NT2/D1 (cell line): ENCODE results near the gene PLCL1.

Source experiments
- DNase-seq: peaks from one replicate; pipeline ENCODE4 v3.0.0-alpha.2; 2011; ENCODE audit warnings: low read depth, low spot score
- H3K27me3 ChIP-seq: 2 replicates; pipeline ENCODE4 v1.6.0; 2011; ENCODE audit warnings: mild to moderate bottlenecking; ENCODE audit not compliant: insufficient read length, insufficient read depth
- H3K36me3 ChIP-seq: 2 replicates; pipeline ENCODE4 v1.6.1; 2011; ENCODE audit warnings: mild to moderate bottlenecking, low read length, mixed read lengths; ENCODE audit not compliant: insufficient read depth, insufficient read length
- H3K4me1 ChIP-seq: 2 replicates; pipeline ENCODE4 v1.5.1; 2011; ENCODE audit not compliant: insufficient read depth, insufficient read length
- H3K4me3 ChIP-seq: 2 replicates; pipeline ENCODE4 v1.5.1; 2011; ENCODE audit warnings: low read depth; ENCODE audit not compliant: insufficient read length
- H3K9ac ChIP-seq: 2 replicates; pipeline ENCODE4 v1.6.0; 2011; ENCODE audit warnings: low read depth; ENCODE audit not compliant: insufficient read length
- H3K9me3 ChIP-seq: 2 replicates; pipeline ENCODE4 v1.5.1; 2011; ENCODE audit warnings: mild to moderate bottlenecking, low read length; ENCODE audit not compliant: insufficient read depth
- SUZ12 ChIP-seq: IDR thresholded peaks from 2 replicates; pipeline ENCODE4 v1.6.1; 2011; ENCODE audit not compliant: insufficient read length, insufficient read depth; ENCODE audit errors: extremely low read depth
- YY1 ChIP-seq: IDR thresholded peaks from 2 replicates; pipeline ENCODE4 v1.6.1; 2011; ENCODE audit not compliant: insufficient read length, insufficient read depth
- ZNF274 ChIP-seq: IDR thresholded peaks from 2 replicates; pipeline ENCODE4 v1.6.1; 2011; ENCODE audit warnings: mild to moderate bottlenecking, low read depth, low read length

PLCL1 gene

GRCh38 chr2:198157314-198157713 lies 352.9 kb downstream of the PLCL1 start:
- Histone ChIP-seq H3K36me3 (no peaks in the 10 kb centered on the region), H3K9me3 (peaks cover 13% of the 10 kb centered on the region), H3K9ac (no peak overlapping the region), H3K4me3 (no peak overlapping the region), H3K4me1 (no peaks in the 10 kb centered on the region), H3K27me3 (no peaks in the 10 kb centered on the region)
- TF ChIP-seq ZNF274 (no peak), YY1 (no peak), SUZ12 (no peak)
- no peak for DNase-seq

- no peak overlapping the region for H3K4me3 ChIP-seq
- no peak for TF ChIP-seq ZNF274
- TF ChIP-seq YY1: no peak
- TF ChIP-seq SUZ12: no peak
- peaks cover 12% of the 10 kb centered on the region; the same call in 1 of the 2 replicates for H3K9me3 ChIP-seq
- no peaks in the 10 kb centered on the region for H3K4me1 ChIP-seq
- no peaks in the 10 kb centered on the region for H3K27me3 ChIP-seq
- no peak overlapping the region for H3K9ac ChIP-seq
- no peak for DNase-seq
- no peaks in the 10 kb centered on the region for H3K36me3 ChIP-seq
Measured at GRCh38 chr2:198161151-198161550, 356.8 kb downstream of the PLCL1 start.

GRCh38 chr2:198162276-198162675 lies 357.9 kb downstream of the PLCL1 start:
- Histone ChIP-seq H3K27me3 (no peaks in the 10 kb centered on the region), H3K4me1 (no peaks in the 10 kb centered on the region), H3K9ac (no peak overlapping the region), H3K4me3 (no peak overlapping the region), H3K9me3 (peaks cover 10% of the 10 kb centered on the region; the same call in 1 of the 2 replicates), H3K36me3 (no peaks in the 10 kb centered on the region)
- no peak for DNase-seq
- TF ChIP-seq YY1 (no peak), ZNF274 (no peak), SUZ12 (no peak)

- no peaks in the 10 kb centered on the region for H3K27me3 ChIP-seq
- TF ChIP-seq SUZ12 (no peak), ZNF274 (no peak), YY1 (no peak)
- no peaks in the 10 kb centered on the region for H3K36me3 ChIP-seq
- DNase-seq: no peak
- H3K9ac ChIP-seq: no peak overlapping the region
- H3K4me3 ChIP-seq: no peak overlapping the region
- H3K4me1 ChIP-seq: no peaks in the 10 kb centered on the region
- H3K9me3 ChIP-seq: no peaks in the 10 kb centered on the region
Measured at GRCh38 chr2:198164843-198165242, 360.4 kb downstream of the PLCL1 start.

- Histone ChIP-seq H3K4me1 (no peaks in the 10 kb centered on the region), H3K27me3 (no peaks in the 10 kb centered on the region), H3K4me3 (no peak overlapping the region), H3K9me3 (no peaks in the 10 kb centered on the region), H3K36me3 (no peaks in the 10 kb centered on the region), H3K9ac (no peak overlapping the region)
- no peak for TF ChIP-seq ZNF274
- TF ChIP-seq YY1: no peak
- TF ChIP-seq SUZ12: no peak
- no peak for DNase-seq
Measured at GRCh38 chr2:198165289-198165688, 360.9 kb downstream of the PLCL1 start.

GRCh38 chr2:198167346-198167745 lies 363.0 kb downstream of the PLCL1 start:
- Histone ChIP-seq H3K4me3 (no peak overlapping the region), H3K27me3 (no peaks in the 10 kb centered on the region), H3K4me1 (no peaks in the 10 kb centered on the region), H3K9me3 (no peaks in the 10 kb centered on the region), H3K36me3 (no peaks in the 10 kb centered on the region), H3K9ac (no peak overlapping the region)
- no peak for DNase-seq
- TF ChIP-seq SUZ12: no peak
- TF ChIP-seq ZNF274: no peak
- TF ChIP-seq YY1: no peak

GRCh38 chr2:198168651-198169050 lies 364.3 kb downstream of the PLCL1 start:
- no peaks in the 10 kb centered on the region for H3K27me3 ChIP-seq
- no peak for DNase-seq
- no peak for TF ChIP-seq SUZ12

GRCh38 chr2:198173242-198173641 lies 368.8 kb downstream of the PLCL1 start:
- no peaks in the 10 kb centered on the region for H3K27me3 ChIP-seq
- TF ChIP-seq YY1 (no peak), ZNF274 (no peak), SUZ12 (no peak)
- DNase-seq: no peak

More at GRCh38 chr2:198168651-198169050, 364.3 kb downstream of the PLCL1 start:
- Histone ChIP-seq H3K9me3 (no peaks in the 10 kb centered on the region), H3K9ac (no peak overlapping the region), H3K4me1 (no peaks in the 10 kb centered on the region), H3K36me3 (no peaks in the 10 kb centered on the region), H3K4me3 (no peak overlapping the region)

More at GRCh38 chr2:198173242-198173641, 368.8 kb downstream of the PLCL1 start:
- no peaks in the 10 kb centered on the region for H3K9me3 ChIP-seq
- no peaks in the 10 kb centered on the region for H3K4me1 ChIP-seq
- no peaks in the 10 kb centered on the region for H3K36me3 ChIP-seq
- H3K4me3 ChIP-seq: no peak overlapping the region
- H3K9ac ChIP-seq: no peak overlapping the region
